Activated CD8-positive, alpha-beta memory T cell treated with anti-CD3 and anti-CD28 coated beads, Interleukin-2, amount 10 ng/mL, durations not matched to agents 7 days and 5 days (primary cell): ENCODE measurements around the gene RAET1L. TPM values are rescaled to one million over a fixed set of nuclear protein-coding genes. Genes with fewer than 3 reads are reported as not detected.
A peak's percentile ranks its signal among the peaks of the same experiment; 100 is the strongest.
"Not testable (repeated sequence)": the region's sequence is repeated elsewhere in the genome, so short reads cannot be mapped to it uniquely, and the experiment has no call there.

ENCODE experiments used
- ATAC-seq: fragments of 150-1000 bp; cut with Tn5 transposase; one replicate; pipeline ENCODE4 v1.10.0; 2021; ENCODE audit warnings: moderate library complexity
- CTCF ChIA-PET: fragments of 350-600 bp; sonication (Branson Sonifier 250); formaldehyde crosslinking; loops from one replicate; lab custom pipeline; 2021; ENCODE audit warnings: antibody characterized with exemption; lab: Charles Lee
- DNase-seq: peaks from one replicate; pipeline ENCODE4 v3.0.0-alpha.2; 2020
- H3K27ac Mint-ChIP-seq: one replicate; pipeline ENCODE4 v1.8.0; 2021; ENCODE audit warnings: mild to moderate bottlenecking, mixed read lengths
- H3K27me3 Mint-ChIP-seq: one replicate; pipeline ENCODE4 v1.8.0; 2021; ENCODE audit warnings: mixed read lengths
- H3K36me3 Mint-ChIP-seq: one replicate; pipeline ENCODE4 v1.8.0; 2021; ENCODE audit warnings: mild to moderate bottlenecking, mixed read lengths
- H3K4me1 Mint-ChIP-seq: one replicate; pipeline ENCODE4 v1.8.0; 2021; ENCODE audit warnings: mixed read lengths
- H3K4me3 Mint-ChIP-seq: one replicate; pipeline ENCODE4 v1.8.0; 2021; ENCODE audit warnings: mild to moderate bottlenecking, moderate library complexity, mixed read lengths
- H3K9me3 Mint-ChIP-seq: one replicate; pipeline ENCODE4 v1.8.0; 2022; ENCODE audit warnings: low read depth, mixed read lengths
- total RNA-seq, 2 experiments: library from RNA; stranded (reverse); gene quantifications; one replicate each; pipeline ENCODE4 v1.2.3, GENCODE V29; 2021

The RAET1L gene
- total RNA-seq, 2 experiments from 2014 or later = not detected

DNA sequence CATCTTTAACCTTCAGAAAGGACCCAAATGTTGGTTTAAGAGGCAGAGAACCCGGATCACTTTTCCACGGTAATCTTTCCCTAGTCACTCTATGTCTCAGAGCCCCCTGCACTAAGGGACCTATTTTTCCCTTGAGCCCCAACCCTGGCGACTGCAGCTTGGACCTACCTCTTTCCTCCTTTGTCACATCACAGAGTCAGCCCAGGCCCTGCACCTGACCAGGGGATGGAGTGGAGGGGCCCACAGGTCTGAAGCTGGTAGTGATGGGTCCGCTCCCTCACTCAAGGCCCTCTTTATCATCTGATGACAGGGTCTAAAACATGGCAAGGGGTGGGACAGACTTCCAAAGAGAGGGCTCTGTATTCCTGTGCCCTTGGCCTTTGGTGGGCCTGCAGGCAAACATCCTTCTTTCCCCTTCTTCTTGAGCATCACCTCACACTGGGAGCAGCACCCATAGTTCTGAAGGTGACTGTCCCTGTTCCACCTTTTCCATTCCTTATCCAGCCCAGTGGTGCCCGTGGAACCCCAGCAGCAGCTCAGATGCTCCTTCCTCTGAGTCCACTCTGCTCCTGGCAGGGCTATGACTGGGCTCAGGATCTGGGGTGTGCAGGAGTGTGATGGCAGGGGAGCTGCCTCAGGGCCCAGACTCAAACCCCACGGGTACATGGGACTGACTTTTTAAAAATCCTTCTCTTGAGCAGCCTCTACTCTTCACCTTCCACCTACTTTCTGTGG is 6.3 kb downstream of the RAET1L start:
- H3K27ac Mint-ChIP-seq = no peak overlapping the region
- ATAC-seq (no peak), DNase-seq (no peak)
- H3K9me3 Mint-ChIP-seq = no peaks in the 10 kb centered on the region
- peaks cover 21% of the 10 kb centered on the region for H3K4me1 Mint-ChIP-seq
- CTCF ChIA-PET = no interaction called here
- H3K27me3 Mint-ChIP-seq = peaks cover 56% of the 10 kb centered on the region
- no peaks in the 10 kb centered on the region for H3K36me3 Mint-ChIP-seq
- no peak overlapping the region for H3K4me3 Mint-ChIP-seq

DNA sequence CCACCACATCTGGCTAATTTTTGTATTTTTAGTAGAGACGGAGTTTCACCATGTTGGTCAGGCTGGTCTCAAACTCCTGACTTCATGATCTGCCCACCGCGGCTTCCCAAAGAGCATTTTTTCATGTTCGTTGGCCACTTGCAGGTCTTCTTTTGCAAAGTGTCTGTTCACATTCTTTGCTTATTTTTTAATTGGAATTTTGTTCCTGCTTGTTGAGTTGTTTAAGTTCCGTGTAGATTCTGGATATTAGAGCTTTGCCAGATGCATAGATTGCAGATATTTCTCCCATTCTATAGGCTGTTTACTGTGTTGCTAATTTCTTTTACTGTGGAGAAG is 8.2 kb downstream of the RAET1L start:
- CTCF ChIA-PET = interaction anchor here (0.8 to 3.4 kb wide), 23 partner anchors 8 to 378 kb away, joined by 3 to 23 read pairs (median 5); partner anchors contain the start of gene RAET1L
- peaks cover 29% of the 10 kb centered on the region for H3K4me1 Mint-ChIP-seq
- H3K9me3 Mint-ChIP-seq = not testable (repeated sequence)

GRCh38 chr6:150016324-150017185 is 8.8 kb downstream of the RAET1L start:
- peaks cover 78% of the 10 kb centered on the region for H3K27me3 Mint-ChIP-seq
- no peaks in the 10 kb centered on the region for H3K9me3 Mint-ChIP-seq
- ATAC-seq (peak; percentile 61), DNase-seq (peak; percentile 67)
- H3K4me3 Mint-ChIP-seq = no peak overlapping the region
- H3K4me1 Mint-ChIP-seq = peaks cover 29% of the 10 kb centered on the region
- no peaks in the 10 kb centered on the region for H3K36me3 Mint-ChIP-seq
- H3K27ac Mint-ChIP-seq = no peak overlapping the region
- CTCF ChIA-PET = interaction anchor here (0.6 to 3.4 kb wide), 29 partner anchors 8 to 379 kb away, joined by 3 to 23 read pairs (median 4); partner anchors contain the start of gene RAET1L

More for the DNA sequence above, 8.2 kb downstream of the RAET1L start:
- not testable (repeated sequence) for H3K36me3 Mint-ChIP-seq, DNase-seq, ATAC-seq, H3K27ac Mint-ChIP-seq, H3K4me3 Mint-ChIP-seq
- H3K27me3 Mint-ChIP-seq = peaks cover 73% of the 10 kb centered on the region

DNA sequence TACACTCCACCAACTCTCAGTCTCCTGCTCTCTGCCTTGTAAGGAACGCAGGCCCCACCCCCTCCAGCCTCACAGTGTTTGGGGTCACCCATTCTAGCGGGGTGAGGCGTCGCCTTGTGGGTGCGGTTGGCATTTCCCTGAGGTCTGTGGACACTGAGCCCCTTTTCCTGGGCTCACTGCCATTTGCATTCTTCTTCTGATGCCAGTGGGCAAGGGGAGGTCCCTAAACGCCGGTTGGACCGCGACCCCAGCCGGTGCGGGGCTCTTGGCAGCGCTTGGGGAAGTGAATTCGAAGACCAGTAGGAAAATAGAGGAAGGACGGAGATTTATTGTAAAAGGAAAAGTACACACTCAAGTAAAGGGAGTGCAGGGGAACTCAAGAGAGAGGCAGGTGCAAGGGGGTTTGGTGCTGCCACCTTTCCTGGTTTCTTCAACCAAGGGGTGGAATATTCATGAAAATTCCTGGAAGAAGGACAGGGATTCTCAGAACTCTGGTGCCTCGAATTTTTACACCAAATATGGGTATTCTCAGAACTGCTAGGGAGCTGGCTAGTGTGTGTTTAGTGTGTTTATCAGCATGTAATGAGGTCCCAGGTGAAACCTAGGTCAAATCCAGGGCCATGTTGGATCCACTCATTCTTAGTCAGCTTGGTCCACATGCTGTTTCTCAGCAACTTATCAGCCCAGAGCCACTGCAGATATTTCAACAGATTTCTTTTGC is 9.9 kb downstream of the RAET1L start:
- not testable (repeated sequence) for H3K9me3 Mint-ChIP-seq, H3K36me3 Mint-ChIP-seq
- peaks cover 83% of the 10 kb centered on the region for H3K27me3 Mint-ChIP-seq
- peaks cover 29% of the 10 kb centered on the region for H3K4me1 Mint-ChIP-seq
- DNase-seq = peak; percentile 72
- peak overlapping the region; percentile 40 for H3K4me3 Mint-ChIP-seq
- peak; percentile 71 for ATAC-seq
- peak overlapping the region; percentile 57 for H3K27ac Mint-ChIP-seq
- CTCF ChIA-PET = interaction anchor here (3.4 kb wide), 1 partner anchor 25 kb away, joined by 23 read pairs; no protein-coding TSS in a partner anchor

DNA sequence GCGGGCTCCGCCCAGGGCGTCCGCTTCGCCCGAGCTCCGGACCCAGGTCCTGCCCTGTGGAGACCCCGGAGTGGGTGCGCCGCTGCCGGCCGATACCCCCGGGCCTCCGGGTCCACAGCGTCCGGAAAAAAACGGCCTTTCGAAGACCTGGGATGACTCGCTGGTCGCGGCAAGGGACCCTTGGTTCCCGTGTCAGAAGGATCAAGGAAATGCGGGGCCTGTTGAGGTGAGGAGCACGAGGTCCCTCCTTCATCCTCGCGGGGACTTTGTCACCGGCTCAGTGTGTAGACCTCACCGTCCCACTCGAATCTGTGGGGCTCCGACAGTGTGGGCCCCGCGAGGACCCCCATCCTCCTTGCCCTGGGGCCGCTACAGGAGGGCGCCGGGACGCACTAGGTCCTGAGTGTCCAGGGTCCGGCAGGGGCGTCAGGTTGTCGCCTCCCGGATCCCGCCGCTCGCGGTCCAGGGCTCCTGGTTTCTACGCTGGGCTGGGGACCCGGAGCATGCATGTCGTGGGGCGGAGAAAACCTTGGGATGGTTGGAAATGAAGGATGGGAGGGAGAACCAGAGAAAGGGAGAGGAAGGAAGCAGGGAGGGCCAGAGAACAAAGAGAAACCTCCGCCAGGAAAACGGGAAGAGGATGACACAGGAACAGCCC is 10.6 kb downstream of the RAET1L start:
- H3K9me3 Mint-ChIP-seq, H3K27ac Mint-ChIP-seq, H3K36me3 Mint-ChIP-seq, DNase-seq, CTCF ChIA-PET: not testable (repeated sequence)
- Mint-ChIP-seq H3K27me3 (peaks cover 88% of the 10 kb centered on the region), H3K4me3 (peak overlapping the region; percentile 40), H3K4me1 (peaks cover 29% of the 10 kb centered on the region)
- ATAC-seq = peak; percentile 13

DNA sequence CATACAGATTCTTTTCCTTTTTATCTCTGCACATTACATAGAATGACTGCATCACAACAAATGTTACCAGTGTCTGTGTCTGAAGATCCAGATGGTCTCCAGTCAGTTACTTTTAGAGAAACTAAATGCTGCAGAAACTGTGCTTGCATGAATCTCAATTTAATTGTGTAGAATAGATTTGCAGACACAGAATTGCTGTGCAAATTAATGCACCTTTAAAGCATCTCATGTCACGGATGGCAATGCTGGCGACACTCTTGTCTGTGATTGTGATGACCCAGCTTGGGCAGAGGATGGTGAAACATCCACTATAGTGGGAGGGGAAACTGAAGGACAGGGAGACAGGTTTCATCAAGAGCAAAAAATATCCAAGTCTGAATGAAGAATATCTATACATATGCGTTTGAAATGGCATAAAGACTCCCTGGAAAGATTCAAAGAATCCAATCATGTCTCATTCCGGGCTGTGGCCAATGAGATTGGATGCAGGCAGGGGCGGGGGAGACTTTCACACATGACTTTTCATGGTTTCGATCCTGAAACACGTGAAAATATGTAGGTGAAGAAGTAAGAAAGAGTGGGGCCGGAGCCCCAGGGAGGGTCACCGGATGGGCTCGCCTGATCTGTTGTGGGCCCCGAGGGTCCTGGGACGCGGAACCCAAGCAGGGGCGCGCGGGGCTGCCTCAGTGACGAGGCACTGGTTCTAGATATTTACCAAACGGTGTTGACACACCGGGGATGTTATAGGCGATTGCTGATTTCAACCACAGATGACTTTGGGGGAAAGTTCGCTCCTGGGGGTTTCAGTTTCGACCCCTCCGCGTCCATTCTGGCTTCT is 11.3 kb downstream of the RAET1L start:
- H3K27ac Mint-ChIP-seq, H3K9me3 Mint-ChIP-seq, CTCF ChIA-PET, H3K4me3 Mint-ChIP-seq, DNase-seq, H3K36me3 Mint-ChIP-seq: not testable (repeated sequence)
- ATAC-seq = peak; percentile 35
- peaks cover 89% of the 10 kb centered on the region for H3K27me3 Mint-ChIP-seq
- H3K4me1 Mint-ChIP-seq = peaks cover 29% of the 10 kb centered on the region

DNA sequence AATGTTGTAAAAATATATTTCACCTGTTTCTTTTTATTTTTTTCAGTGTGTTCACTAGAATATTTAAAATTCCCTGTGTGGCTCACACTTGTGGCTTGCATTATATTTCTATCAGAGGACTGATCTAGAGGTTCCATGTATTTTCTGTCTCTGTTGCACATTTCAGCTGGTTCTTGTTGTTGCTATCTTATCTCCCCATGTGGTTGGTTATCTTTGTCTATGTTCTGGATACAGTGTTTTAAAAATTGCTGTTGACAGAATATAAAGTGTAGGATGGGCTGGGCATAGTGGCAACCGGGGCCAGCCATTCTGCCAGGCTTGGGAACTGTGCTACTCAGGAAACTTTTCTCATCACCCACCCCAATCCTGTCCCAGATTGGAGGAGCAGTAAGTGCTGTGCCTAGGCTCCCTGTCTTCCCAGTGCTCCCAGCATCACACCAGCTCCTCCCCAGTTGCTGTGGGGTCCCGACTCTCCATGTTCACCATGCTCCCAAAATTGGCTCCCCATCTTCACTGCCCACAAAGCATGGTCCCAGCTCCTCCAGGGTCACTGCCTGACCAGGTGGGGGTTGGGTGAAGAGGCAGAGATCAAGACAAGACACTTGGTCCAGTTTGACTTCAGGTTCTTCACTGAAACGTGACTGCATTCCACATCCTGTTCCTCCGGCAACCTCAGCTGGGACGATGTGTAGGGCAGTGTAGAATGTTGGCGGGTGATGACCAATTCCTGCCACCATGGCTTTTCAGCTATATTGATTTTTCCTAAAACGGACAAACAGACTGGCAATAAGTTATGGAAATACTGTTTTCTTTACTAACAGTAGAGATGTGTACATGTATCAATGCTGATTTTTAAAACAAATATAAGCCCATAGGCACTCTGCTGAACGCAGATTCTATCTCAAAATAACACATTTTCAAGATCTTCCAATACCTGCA is 12.2 kb downstream of the RAET1L start:
- H3K4me1 Mint-ChIP-seq = peaks cover 35% of the 10 kb centered on the region
- H3K36me3 Mint-ChIP-seq, H3K27ac Mint-ChIP-seq, DNase-seq, CTCF ChIA-PET, H3K4me3 Mint-ChIP-seq, ATAC-seq, H3K9me3 Mint-ChIP-seq: not testable (repeated sequence)
- peaks cover 88% of the 10 kb centered on the region for H3K27me3 Mint-ChIP-seq

DNA sequence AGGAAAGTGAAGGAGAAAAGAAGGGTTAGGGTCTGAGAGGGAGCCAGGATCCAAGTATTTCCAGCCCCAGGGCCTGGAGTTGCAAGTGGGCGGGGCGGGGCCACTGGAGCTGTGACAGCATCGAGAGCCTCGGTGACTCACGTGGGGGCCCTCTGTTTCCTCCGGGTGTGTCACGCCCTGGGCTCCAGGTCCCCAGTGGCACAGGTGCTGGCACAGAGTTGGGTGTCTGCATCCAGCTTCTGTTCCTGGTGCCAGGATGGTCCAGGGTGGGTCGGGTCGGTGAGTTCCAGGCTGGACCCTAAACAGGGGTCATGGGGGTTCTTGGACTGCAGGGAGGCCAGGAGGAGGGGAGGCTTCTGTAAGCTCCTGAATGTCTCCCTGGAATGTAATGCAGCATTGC is 16.7 kb downstream of the RAET1L start:
- Mint-ChIP-seq H3K4me3 (no peak overlapping the region), H3K9me3 (no peaks in the 10 kb centered on the region), H3K27ac (no peak overlapping the region), H3K4me1 (peaks cover 31% of the 10 kb centered on the region), H3K36me3 (no peaks in the 10 kb centered on the region), H3K27me3 (peaks cover 55% of the 10 kb centered on the region)
- DNase-seq (peak; percentile 57), ATAC-seq (no peak)
- CTCF ChIA-PET = interaction anchor here (0.7 to 1.0 kb wide), 2 partner anchors 8 to 77 kb away, joined by 3 to 5 read pairs; no protein-coding TSS in a partner anchor

- peaks cover 44% of the 10 kb centered on the region for H3K27me3 Mint-ChIP-seq
- H3K4me1 Mint-ChIP-seq = peaks cover 36% of the 10 kb centered on the region
- CTCF ChIA-PET = interaction anchor here (0.6 to 2.2 kb wide), 8 partner anchors 10 to 136 kb away, joined by 3 to 13 read pairs (median 4); no protein-coding TSS in a partner anchor
- DNase-seq = peak; percentile 51
- no peak overlapping the region for H3K4me3 Mint-ChIP-seq
- H3K36me3 Mint-ChIP-seq = peaks cover 4% of the 10 kb centered on the region
- no peak for ATAC-seq
- no peaks in the 10 kb centered on the region for H3K9me3 Mint-ChIP-seq
- H3K27ac Mint-ChIP-seq = no peak overlapping the region
These were observed 18.3 kb downstream of the RAET1L start for GRCh38 chr6:150006961-150007464.

DNA sequence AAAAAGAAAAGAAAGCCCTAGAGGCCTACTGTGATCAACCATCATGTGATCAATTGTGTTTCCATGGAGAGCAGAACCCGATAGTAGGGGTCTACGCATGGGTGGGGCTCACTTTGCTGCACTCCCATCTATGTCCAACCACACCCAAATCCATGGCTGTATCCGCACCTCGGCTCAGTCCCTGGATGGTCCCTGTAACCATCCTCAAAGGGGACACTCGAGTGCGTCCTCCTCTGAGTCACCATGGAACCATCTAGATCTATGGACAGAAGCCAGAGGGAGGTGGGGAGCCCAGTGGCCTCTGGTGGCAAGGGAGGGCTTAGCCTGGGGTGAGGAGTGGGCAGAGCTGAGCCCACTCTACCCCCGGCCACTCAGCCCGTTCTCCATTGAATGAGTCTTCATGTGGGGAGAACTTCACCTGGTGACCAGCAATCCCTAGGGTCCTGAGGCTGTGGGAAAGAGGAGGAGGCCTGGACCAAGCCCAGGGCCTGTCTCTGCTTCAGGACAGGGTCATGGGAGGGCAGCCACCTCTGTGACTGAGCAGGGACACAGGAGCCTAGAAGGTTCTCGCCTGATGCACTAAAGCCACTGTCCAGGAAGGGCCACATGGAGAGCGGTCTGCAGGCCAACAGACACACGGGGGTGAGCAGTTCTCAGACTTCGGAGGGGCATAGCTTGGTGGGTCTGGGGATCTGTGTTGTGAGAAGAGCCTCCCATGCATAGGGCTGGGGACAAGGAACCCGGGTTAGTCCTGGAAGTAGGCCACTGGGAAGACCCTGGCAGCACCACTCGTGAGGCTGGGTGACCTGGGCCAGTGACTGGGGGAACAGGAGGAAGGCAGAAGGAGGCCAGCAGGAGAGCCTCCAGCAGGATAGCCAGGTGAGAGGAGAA is 19.3 kb downstream of the RAET1L start:
- H3K27ac Mint-ChIP-seq = peak overlapping the region; percentile 91
- H3K4me1 Mint-ChIP-seq = peaks cover 46% of the 10 kb centered on the region
- no peaks in the 10 kb centered on the region for H3K9me3 Mint-ChIP-seq
- H3K4me3 Mint-ChIP-seq = peak overlapping the region; percentile 81
- peaks cover 35% of the 10 kb centered on the region for H3K27me3 Mint-ChIP-seq
- CTCF ChIA-PET = interaction anchor here (1.0 to 2.2 kb wide), 3 partner anchors 11 to 25 kb away, joined by 3 to 13 read pairs (median 10); no protein-coding TSS in a partner anchor
- peaks cover 6% of the 10 kb centered on the region for H3K36me3 Mint-ChIP-seq
- no peak for ATAC-seq
- peak; percentile 42 for DNase-seq
